Measurements from ENCODE around the gene PACSIN1. TPM values are rescaled to one million over a fixed set of nuclear protein-coding genes. Genes with fewer than 3 reads are reported as not detected.

PACSIN1 gene
- polyA plus RNA-seq, 1 donor (not counting 4 experiments of a cell fraction or from before 2014, with no cell fraction given) = not detected

GRCh38 chr6:34530753-34531365, 65.0 kb downstream of the PACSIN1 start:
- no peaks in the 10 kb centered on the region for H3K27me3 ChIP-seq (ENCODE audit: control insufficient read depth, extremely low read depth, insufficient read depth, low read length)
- H2AFZ ChIP-seq (ENCODE audit: control insufficient read depth, low read length) = no peak overlapping the region
- FAIRE-seq (no peak), DNase-seq (ENCODE audit: low read depth, low spot score) (no peak)
- no peaks in the 10 kb centered on the region for H3K4me1 ChIP-seq (ENCODE audit: control insufficient read depth, extremely low read depth, insufficient read depth, low read length)
- H3K4me3 ChIP-seq (ENCODE audit: control insufficient read depth in 2 of 3, extremely low read depth in 1 of 3, insufficient read depth in 2 of 3, low read depth in 1 of 3, low read length in 3 of 3) = no peak overlapping the region
- no peak overlapping the region for H3K9ac ChIP-seq (ENCODE audit: control insufficient read depth, extremely low read depth, insufficient read depth, low read length)
- H3K36me3 ChIP-seq (ENCODE audit: control insufficient read depth in 2 of 2, extremely low read depth in 1 of 2, insufficient read depth in 2 of 2, low read length in 2 of 2) = no peaks in the 10 kb centered on the region
- no peak overlapping the region for H3K4me2 ChIP-seq (ENCODE audit: control insufficient read depth, extremely low read depth, insufficient read depth, low read depth, low read length)
- TF ChIP-seq CTCF (optimal IDR thresholded peaks at IDR 0.05 in 1 of 3, IDR thresholded peaks at IDR 0.05 in 1 of 3, conservative IDR thresholded peaks at IDR 0.05 in 1 of 3; ENCODE audit: extremely low read depth in 1 of 3, insufficient read depth in 2 of 3, low read length in 3 of 3) = no peak
- no peak for TF ChIP-seq EZH2 (IDR thresholded peaks at IDR 0.05; ENCODE audit: low read length)
- dilution Hi-C loops (cut with MboI; ENCODE audit: extremely low pct_ligation_motif_present, low sequenced_read_pairs) = no loop called here
- no peaks in the 10 kb centered on the region for H3K9me1 ChIP-seq (ENCODE audit: control insufficient read depth, extremely low read depth, insufficient read depth, low read length)
- H3K9me3 ChIP-seq (ENCODE audit: control insufficient read depth, low read depth, low read length) = no peaks in the 10 kb centered on the region
- no peak overlapping the region for H3K27ac ChIP-seq (ENCODE audit: control insufficient read depth, insufficient read depth, low read length)
- no peaks in the 10 kb centered on the region for H4K20me1 ChIP-seq (ENCODE audit: control insufficient read depth, extremely low read depth, insufficient read depth, low read length)
- H3K79me2 ChIP-seq (ENCODE audit: control insufficient read depth, insufficient read depth, low read length) = no peaks in the 10 kb centered on the region

GRCh38 chr6:34531580-34532201, 65.8 kb downstream of the PACSIN1 start:
- Histone ChIP-seq H3K4me3 (ENCODE audit: control insufficient read depth in 2 of 3, extremely low read depth in 1 of 3, insufficient read depth in 2 of 3, low read depth in 1 of 3, low read length in 3 of 3) (no peak overlapping the region), H2AFZ (ENCODE audit: control insufficient read depth, low read length) (no peak overlapping the region), H3K27ac (ENCODE audit: control insufficient read depth, insufficient read depth, low read length) (no peak overlapping the region), H4K20me1 (ENCODE audit: control insufficient read depth, extremely low read depth, insufficient read depth, low read length) (no peaks in the 10 kb centered on the region), H3K9me3 (ENCODE audit: control insufficient read depth, low read depth, low read length) (no peaks in the 10 kb centered on the region), H3K9ac (ENCODE audit: control insufficient read depth, extremely low read depth, insufficient read depth, low read length) (no peak overlapping the region), H3K4me2 (ENCODE audit: control insufficient read depth, extremely low read depth, insufficient read depth, low read depth, low read length) (no peak overlapping the region), H3K36me3 (ENCODE audit: control insufficient read depth in 2 of 2, extremely low read depth in 1 of 2, insufficient read depth in 2 of 2, low read length in 2 of 2) (no peaks in the 10 kb centered on the region), H3K9me1 (ENCODE audit: control insufficient read depth, extremely low read depth, insufficient read depth, low read length) (no peaks in the 10 kb centered on the region), H3K79me2 (ENCODE audit: control insufficient read depth, insufficient read depth, low read length) (no peaks in the 10 kb centered on the region), H3K27me3 (ENCODE audit: control insufficient read depth, extremely low read depth, insufficient read depth, low read length) (no peaks in the 10 kb centered on the region), H3K4me1 (ENCODE audit: control insufficient read depth, extremely low read depth, insufficient read depth, low read length) (no peaks in the 10 kb centered on the region)
- TF ChIP-seq EZH2 (IDR thresholded peaks at IDR 0.05; ENCODE audit: low read length) = no peak
- no peak for TF ChIP-seq CTCF (optimal IDR thresholded peaks at IDR 0.05 in 1 of 3, IDR thresholded peaks at IDR 0.05 in 1 of 3, conservative IDR thresholded peaks at IDR 0.05 in 1 of 3; ENCODE audit: extremely low read depth in 1 of 3, insufficient read depth in 2 of 3, low read length in 3 of 3)
- FAIRE-seq (no peak), DNase-seq (ENCODE audit: low read depth, low spot score) (no peak)
- dilution Hi-C loops (cut with MboI; ENCODE audit: extremely low pct_ligation_motif_present, low sequenced_read_pairs) = no loop called here

Measured in keratinocyte (primary cell).